Neutrophil (primary cell): ENCODE results near the gene KITLG.

Experiments used
- H3K27ac ChIP-seq: fragments of 200-600 bp; sonication (generic); 2 replicates; pipeline ENCODE4 v1.5.1; 2016; ENCODE audit warnings: mild to moderate bottlenecking, moderate library complexity
- H3K27me3 ChIP-seq: fragments of 200-600 bp; sonication (generic); 2 replicates; pipeline ENCODE4 v1.6.0; 2016; ENCODE audit warnings: mild to moderate bottlenecking
- H3K36me3 ChIP-seq: fragments of 200-600 bp; sonication (generic); 2 replicates; pipeline ENCODE4 v1.5.1; 2017
- H3K4me1 ChIP-seq, 2 experiments: fragments of 200-600 bp in 1 of 2; sonication (generic) in 1 of 2; 1 replicate in 1 of 2; 2 replicates in 1 of 2; pipeline versions ENCODE4 v1.5.1 to v1.6.1; 2013 to 2016; ENCODE audit warnings: low read depth in 1 of 2, low read length in 1 of 2, mild to moderate bottlenecking in 1 of 2, moderate library complexity in 1 of 2; ENCODE audit not compliant: control insufficient read depth in 1 of 2, insufficient read depth in 1 of 2
- H3K4me3 ChIP-seq, 2 experiments: fragments of 200-600 bp in 1 of 2; sonication (generic) in 1 of 2; 1 replicate in 1 of 2; 2 replicates in 1 of 2; pipeline ENCODE4 v1.5.1; 2013 to 2016; ENCODE audit warnings: low read depth in 1 of 2, low read length in 1 of 2, mild to moderate bottlenecking in 1 of 2, moderate library complexity in 1 of 2
- H3K9me3 ChIP-seq: fragments of 200-600 bp; sonication (generic); 2 replicates; pipeline ENCODE4 v1.5.1; 2016
- TF ChIP-seq, protein P1 (sequence below): fragments of 200-600 bp; sonication (generic); IDR thresholded peaks from 2 replicates; pipeline ENCODE4 v1.5.1; 2016; ENCODE audit warnings: antibody characterized with exemption

Gene KITLG

DNA sequence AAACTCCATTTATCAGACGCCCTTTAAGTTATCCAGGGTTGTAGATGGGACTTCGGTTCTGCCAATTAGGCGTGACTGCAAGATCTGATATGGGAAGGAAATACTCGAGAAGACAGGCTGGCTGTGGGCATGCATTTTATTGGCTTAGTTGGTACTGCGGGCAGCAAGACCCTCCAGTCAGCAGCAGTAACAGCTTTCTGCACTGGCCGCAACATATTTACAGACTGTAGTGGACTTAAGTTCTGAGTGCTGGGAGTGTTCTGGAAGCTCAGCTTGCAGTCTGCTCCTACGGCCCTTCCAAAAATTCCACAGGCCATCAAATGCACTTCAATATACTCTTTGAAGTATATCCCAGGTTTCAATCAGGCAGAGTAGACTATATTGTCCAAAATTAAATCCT is 21.1 kb downstream of the KITLG start:
- H3K4me1 ChIP-seq, result no peaks in the 10 kb centered on the region
- TF ChIP-seq, protein P1, sequence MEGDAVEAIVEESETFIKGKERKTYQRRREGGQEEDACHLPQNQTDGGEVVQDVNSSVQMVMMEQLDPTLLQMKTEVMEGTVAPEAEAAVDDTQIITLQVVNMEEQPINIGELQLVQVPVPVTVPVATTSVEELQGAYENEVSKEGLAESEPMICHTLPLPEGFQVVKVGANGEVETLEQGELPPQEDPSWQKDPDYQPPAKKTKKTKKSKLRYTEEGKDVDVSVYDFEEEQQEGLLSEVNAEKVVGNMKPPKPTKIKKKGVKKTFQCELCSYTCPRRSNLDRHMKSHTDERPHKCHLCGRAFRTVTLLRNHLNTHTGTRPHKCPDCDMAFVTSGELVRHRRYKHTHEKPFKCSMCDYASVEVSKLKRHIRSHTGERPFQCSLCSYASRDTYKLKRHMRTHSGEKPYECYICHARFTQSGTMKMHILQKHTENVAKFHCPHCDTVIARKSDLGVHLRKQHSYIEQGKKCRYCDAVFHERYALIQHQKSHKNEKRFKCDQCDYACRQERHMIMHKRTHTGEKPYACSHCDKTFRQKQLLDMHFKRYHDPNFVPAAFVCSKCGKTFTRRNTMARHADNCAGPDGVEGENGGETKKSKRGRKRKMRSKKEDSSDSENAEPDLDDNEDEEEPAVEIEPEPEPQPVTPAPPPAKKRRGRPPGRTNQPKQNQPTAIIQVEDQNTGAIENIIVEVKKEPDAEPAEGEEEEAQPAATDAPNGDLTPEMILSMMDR, result no peak
- no peaks in the 10 kb centered on the region for H3K9me3 ChIP-seq
- no peaks in the 10 kb centered on the region for H3K36me3 ChIP-seq
- no peaks in the 10 kb centered on the region for H3K27me3 ChIP-seq
- H3K4me3 ChIP-seq, result no peak overlapping the region
- no peak overlapping the region for H3K27ac ChIP-seq

DNA sequence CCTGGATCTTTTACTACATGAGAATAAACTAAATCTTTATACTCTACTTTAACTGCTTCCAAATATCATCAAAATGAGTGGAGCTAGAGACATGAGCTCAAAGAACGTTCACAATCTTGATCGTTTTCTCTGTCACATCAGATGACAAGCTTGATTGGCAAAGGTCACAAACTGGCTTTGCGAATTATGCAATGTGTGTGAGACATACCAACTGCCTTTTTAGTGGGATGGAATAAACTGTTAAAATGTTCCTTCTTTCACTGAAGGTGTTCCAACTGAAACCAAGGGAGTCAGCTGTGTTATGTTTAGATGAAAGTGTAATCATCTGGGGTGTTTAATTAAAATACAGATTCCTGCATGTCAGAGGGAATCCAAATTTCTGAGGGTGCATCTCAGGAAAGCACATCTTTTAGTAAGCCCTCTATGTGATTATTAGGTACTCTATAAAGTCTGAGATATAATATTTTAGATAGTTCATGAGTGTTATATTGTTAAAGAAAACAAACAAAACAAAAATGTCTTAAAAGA is 21.9 kb downstream of the KITLG start:
- no peaks in the 10 kb centered on the region for H3K4me1 ChIP-seq
- no peaks in the 10 kb centered on the region for H3K27me3 ChIP-seq
- H3K9me3 ChIP-seq, result no peaks in the 10 kb centered on the region
- TF ChIP-seq, protein P1, result no peak
- no peak overlapping the region for H3K27ac ChIP-seq
- H3K4me3 ChIP-seq, result no peak overlapping the region
- no peaks in the 10 kb centered on the region for H3K36me3 ChIP-seq

DNA sequence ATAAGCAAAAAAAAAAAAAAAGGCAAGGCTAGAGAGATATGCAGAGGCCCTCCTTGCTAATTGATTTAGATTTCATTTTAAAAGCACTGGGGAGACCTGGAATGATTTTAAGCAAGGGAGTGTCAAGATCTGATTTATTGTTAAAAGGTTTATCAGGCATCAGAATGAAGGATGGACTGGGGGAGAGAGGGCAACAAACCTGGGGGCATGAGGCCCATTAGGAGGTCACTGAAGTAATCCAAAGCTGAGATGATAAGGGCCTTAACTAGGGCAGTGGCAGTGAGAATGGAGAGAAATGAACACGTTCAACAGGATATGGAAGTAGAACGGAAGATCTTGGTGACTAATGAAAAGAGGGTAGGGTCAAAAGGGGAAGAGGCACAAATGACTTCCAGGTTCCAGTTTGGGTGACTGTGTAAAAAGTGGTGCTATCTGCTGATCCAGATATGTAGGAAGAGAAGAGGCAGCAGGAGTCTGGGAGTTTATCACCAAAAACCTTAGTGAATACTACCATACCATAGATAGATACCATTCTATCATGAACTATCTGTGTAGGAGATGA is 24.0 kb downstream of the KITLG start:
- H3K4me1 ChIP-seq, result no peaks in the 10 kb centered on the region
- H3K36me3 ChIP-seq, result no peaks in the 10 kb centered on the region
- no peak overlapping the region for H3K27ac ChIP-seq
- no peak overlapping the region for H3K4me3 ChIP-seq
- no peaks in the 10 kb centered on the region for H3K27me3 ChIP-seq
- no peaks in the 10 kb centered on the region for H3K9me3 ChIP-seq
- TF ChIP-seq, protein P1, result no peak

DNA sequence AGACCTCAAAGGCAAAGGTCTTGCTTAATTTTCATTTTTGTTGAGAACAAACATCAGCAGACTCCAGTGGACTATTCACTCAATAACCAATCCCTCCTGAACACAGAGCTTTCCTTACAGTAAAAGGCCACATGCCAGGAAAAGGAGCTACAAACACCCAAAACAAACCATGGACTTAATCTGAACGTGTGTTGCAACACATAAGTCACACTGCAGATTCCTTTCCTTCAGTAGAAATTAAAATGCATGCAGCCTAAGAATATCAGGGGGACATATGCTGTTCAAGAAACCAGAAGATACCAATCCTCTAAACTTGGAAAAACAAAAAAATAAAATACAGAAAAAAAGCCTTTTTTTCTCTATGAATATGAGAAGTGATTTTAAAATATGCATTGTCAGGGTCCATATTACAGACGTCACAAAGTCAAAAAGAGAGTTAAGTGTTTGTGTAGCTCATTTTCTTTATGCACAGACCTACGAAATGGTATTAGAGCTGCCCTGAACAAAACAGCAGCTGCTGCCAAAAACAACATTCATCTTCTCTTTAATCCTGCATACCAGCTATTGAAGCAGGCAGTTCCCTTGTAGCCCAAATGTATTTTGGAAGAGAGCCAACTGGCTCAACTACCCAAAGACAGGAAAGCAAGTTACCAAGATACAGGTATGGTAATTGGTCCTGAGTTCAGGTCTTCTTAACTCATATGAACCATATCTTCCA is 26.2 kb downstream of the KITLG start:
- Histone ChIP-seq H3K9me3 (no peaks in the 10 kb centered on the region), H3K4me3 (no peak overlapping the region), H3K4me1 (no peaks in the 10 kb centered on the region), H3K27me3 (no peaks in the 10 kb centered on the region), H3K27ac (no peak overlapping the region), H3K36me3 (no peaks in the 10 kb centered on the region)
- TF ChIP-seq, protein P1, result no peak

DNA sequence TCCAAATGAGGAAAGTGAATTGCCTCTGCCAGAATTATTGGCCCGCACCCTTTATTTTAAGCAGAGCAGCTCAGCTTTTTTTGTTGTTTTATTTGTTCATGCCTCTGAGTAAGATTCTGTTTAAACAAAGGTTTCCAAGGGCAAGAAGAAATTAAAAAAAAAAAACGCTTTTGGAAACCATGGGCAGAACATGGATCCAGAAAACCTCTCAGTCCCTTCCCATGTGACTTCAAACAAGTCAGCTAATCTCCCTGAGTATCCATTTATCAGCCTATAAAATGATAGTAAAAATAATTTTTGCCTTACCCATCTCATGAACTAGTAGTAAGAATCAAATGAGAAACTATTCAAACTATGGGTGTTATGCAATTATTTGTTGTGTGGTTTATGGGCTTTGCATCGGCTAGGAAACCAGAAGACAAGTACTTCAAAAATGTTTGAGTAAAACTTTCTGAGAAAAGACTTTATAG is 27.6 kb downstream of the KITLG start:
- Histone ChIP-seq H3K9me3 (no peaks in the 10 kb centered on the region), H3K4me1 (no peaks in the 10 kb centered on the region), H3K4me3 (no peak overlapping the region), H3K27ac (no peak overlapping the region), H3K27me3 (no peaks in the 10 kb centered on the region), H3K36me3 (no peaks in the 10 kb centered on the region)
- TF ChIP-seq, protein P1, result no peak
